GM21717 (cell line): ENCODE measurements around the gene MGAT5B.
"Not testable (repeated sequence)": the region's sequence is repeated elsewhere in the genome, so short reads cannot be mapped to it uniquely, and the experiment has no call there.

ENCODE experiments used
- ATAC-seq: cut with Tn5 transposase; IDR thresholded peaks from one replicate; pipeline ENCODE4 v1.9.1; 2021; ENCODE audit warnings: mild to moderate bottlenecking, moderate library complexity; ENCODE audit not compliant: unreplicated experiment

The MGAT5B gene, protein sequence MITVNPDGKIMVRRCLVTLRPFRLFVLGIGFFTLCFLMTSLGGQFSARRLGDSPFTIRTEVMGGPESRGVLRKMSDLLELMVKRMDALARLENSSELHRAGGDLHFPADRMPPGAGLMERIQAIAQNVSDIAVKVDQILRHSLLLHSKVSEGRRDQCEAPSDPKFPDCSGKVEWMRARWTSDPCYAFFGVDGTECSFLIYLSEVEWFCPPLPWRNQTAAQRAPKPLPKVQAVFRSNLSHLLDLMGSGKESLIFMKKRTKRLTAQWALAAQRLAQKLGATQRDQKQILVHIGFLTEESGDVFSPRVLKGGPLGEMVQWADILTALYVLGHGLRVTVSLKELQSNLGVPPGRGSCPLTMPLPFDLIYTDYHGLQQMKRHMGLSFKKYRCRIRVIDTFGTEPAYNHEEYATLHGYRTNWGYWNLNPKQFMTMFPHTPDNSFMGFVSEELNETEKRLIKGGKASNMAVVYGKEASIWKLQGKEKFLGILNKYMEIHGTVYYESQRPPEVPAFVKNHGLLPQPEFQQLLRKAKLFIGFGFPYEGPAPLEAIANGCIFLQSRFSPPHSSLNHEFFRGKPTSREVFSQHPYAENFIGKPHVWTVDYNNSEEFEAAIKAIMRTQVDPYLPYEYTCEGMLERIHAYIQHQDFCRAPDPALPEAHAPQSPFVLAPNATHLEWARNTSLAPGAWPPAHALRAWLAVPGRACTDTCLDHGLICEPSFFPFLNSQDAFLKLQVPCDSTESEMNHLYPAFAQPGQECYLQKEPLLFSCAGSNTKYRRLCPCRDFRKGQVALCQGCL

DNA sequence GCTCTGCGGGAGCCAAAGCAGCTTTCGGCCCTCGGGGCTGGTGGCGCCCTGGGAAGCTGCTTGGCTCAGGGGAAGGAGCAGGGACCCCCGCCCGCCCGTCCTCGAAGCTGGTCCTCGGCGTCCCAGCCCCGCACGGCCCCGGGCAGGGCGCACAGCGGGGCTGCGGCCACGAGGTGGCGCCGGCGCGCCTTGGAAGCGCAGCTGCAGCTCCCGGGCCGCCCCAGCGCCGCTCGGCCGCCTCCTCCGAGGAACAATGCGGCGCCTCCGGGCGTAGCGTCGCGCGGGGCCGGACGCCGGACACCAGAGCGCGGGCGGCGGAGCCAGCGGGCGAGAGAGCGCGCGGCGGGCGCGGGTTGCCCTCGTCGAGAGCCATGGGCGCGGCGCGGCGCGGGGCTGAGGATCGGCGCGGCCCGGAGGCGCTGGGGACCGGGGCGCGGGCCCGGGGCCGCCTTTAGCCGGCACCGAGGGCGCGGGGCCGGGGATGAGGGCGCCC lies at the start of gene MGAT5B:
Gene MGAT5B, plus strand, starts transcription at position 229 of the 493 bp plus-strand sequence. CDS start 626 bp downstream, outside the sequence.
- no peak for ATAC-seq

DNA sequence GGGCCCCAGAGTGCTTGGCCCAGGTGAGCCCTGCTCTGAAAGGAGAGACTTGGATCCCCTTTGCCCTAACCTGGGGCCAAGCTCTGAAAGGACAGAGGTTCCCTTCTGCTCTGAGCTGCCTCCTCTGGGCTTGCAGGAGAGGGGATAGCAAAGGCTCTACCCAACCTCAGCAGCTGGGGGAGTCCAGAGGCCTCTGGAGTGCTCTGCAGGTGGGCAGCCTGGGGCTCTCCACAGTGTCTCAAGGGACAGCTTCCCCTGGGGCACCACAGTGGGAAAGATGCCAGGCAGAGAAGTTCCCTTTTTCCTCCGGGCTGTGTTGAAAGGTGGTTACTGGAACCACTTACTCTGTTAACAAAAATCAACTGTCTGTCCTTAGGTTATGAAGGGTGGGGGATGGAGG lies 48.2 kb upstream of the MGAT5B start:
- no peak for ATAC-seq

DNA sequence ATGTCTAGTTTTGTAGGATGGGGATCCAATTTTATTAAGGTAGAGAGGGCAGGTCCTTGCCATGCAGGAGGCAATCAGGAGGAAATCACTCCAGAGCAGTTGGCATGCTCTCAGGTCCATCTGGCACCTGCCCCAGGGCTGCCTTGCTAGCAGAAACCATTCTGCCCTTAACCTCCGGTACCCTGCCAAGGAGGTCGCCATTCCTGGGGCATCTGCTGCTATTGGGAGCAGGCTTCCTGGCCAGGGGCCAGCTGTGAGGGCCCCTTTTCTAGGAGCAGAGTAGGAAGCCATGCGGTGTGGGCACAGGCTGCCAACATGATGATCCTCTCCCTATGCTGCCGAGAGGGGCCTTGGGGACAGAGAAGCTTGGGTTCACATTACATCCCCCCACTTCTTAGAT lies 47.6 kb upstream of the MGAT5B start:
- ATAC-seq, result no peak

DNA sequence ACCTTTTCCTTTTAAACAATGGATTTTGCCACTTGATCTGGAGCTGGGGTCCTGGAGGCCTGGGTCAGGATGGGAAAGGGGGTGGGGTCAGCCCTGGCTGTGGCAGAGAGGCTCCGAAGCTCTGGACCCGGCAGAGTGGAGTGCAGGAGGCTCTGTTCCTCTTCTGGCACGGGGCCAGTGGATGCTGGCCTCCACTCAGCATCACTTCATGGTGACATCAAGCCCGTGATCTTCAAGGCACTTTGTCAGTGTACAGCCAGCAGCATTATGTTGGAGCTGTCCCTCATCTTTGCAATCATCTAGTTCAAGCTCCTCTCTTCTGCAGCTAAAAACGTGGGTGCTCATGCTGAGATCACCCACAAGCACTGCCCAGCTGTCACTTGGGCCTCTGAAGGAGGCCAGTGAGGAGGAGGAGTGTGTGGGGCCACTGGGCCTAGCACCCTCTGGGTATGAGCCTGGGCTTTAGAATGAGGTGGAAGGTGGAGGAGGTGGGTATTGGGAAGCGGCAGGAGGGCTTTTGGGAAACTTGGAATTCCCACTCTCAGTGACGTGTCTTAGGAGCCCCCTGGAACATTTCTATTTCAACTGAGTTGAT lies 45.9 kb upstream of the MGAT5B start:
- no peak for ATAC-seq

DNA sequence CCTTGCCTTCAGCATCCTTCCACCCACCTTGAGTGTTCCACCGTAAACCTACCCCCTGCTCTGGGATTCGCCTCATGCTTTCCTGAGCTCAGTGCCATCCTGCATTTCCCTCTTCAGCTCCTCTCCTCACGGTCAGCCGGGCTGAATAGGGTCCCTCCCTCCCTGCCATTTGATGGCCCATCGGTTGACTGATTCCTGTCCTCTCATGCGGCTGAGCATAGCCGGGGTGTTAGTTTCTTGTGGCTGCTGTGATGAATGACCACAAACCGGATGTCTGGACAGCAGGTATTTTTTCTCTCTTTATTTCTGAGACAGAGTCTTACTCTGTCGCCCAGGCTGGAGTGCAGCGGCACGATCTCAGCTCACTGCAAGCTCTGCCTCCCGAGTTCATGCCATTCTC lies 44.1 kb upstream of the MGAT5B start:
- ATAC-seq, result no peak

DNA sequence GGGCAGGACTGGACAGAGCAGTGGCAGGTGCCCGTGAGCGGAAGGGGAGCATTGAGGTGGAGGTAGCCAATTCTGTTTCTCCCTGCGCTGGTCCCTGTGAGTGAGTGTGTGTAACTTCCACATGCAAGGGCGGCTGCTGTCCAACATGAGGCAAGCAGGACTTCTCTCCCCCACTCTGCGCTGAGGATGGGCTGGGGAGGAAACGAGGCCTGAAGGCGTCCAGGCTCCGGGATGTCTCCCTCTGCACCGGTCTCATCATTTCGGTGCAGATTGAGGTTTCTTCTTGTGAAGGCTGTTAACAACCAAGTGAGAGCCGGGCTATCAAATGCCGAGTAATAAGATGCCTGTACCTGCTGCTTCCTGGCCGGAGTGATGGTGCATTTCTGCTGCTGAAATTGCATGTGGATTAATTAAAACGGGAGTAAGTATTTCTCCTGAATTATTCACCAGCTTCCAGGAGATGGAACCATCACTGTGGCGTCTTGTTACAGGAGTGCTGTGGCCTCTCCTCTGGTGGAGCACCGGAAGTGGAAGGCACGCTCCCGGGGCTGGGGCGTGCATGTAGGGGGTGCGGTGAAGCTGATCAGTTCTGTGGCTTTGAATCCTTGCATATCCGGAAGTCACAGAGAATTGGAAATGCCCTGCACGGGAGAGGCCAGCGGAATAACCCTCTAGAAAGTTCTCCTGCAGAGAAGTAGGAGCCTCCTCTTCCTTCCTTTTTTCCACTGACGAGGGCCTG lies 41.7 kb upstream of the MGAT5B start:
- no peak for ATAC-seq

DNA sequence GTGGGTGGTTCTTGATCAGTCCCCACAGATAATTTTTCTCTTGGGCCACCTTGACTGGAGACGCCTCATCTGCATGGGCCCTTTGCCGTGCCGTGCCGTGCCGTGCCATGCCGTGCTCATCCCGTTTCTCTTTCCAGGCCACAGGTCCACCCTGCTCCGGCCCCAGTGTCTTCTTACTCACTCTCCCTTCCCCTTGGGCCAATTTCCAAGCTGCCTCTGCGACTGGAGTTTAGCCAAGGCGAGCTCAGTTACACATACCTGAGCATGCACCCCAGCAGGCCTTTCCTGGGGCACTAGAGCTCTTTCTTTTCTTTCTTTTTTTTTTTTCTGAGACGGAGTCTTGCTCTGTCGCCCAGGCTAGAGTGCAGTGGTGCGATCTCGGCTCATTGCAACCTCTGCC lies 40.5 kb upstream of the MGAT5B start:
- ATAC-seq, result no peak

DNA sequence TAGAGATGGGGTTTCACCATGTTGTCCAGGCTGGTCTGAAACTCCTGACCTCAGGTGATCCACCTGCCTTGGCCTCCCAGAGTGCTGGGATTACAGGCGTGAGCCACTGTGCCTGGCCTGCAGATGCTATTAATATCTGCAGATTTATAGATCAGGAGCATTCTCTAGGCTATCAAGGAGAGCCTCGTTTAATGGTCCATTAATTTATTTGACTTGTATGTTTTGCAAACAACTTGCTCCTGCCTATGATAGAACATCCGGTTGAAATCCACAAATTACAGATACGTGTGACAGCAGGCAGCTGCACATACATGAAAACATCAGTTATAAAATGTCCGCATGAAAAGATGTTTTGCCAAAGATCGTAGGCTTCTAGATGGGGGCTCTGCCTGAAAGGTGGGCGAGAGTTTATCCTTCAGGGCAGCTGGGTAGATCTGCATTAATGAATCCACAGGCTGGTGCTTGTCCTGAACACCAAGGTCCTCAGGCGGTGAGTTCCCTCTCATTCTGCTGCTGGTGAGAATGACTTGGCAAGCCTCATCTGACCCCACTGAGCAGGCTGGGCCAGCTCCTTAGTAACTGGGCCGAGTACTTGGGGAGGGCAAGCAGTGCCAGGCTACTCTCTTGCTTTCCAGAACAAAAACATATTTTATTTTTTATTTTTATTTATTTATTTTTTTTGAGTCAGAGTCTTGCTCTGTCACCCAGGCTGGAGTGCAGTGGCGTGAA lies 37.1 kb upstream of the MGAT5B start:
- no peak for ATAC-seq

DNA sequence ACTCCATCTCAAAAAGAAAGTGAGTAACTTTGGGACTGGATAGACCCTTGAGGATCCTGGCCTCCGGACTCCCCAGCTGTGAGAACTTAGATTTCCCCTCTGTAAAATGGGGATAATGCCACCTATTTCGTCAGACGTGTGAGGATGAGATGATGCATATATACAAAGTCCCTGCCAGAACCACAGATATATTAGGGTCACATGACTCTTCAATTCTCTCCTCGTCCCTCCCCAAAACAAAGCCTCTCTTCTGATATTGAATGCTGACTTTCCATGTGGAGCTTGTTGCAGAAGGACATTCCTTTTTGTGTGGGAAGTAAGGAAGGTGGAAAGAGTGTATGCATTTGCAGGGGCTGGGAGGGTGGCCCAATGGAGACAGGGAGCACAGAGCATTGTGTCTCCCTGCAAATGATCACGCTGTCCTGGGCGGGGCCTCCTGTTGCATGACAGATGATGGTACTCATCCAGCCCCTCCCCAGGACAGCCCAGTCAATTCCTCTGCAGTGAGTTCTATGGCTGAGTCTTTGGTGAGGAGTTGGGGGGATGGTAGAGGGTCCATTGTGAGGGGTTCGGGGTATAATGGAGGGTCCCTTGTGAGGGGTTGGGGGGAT lies 35.1 kb upstream of the MGAT5B start:
- no peak for ATAC-seq

DNA sequence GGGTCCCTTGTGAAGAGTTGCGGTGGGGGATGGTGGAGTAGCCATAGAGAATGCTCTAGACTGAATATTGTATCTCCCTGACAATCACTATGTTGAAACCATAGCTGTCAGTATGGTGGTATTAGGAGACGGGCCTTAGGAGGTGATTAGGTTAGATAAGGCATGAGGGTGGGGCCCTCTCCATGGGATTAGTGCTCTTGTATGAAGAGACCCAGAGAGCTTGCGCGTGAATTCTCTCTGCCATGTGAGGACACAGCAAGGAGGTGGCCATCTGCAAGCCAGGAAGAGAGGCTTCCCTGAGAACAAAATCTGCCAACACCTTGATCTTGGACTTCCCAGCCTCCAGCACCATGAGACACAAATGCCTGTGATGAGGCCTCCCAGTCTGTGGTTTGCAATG lies 34.5 kb upstream of the MGAT5B start:
- no peak for ATAC-seq

DNA sequence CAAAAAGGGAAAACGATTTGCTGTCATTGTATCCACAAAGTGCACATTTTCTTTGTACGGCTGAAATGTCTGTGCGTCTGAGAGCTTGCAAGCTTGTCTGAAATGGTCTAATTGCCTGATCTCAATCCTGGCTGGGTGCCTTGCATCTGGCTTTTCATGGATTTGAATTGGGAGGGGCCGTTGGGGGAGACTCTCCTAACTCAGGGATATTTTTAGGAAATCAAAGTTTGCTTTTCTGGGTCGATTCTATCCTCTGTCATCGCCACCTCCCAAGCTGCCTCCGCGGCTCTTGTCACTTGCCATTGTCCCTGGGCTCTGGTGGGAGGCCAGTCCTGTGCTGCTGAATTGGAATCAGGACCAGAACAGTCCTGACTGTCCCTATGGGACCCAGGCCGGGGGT lies 33.3 kb upstream of the MGAT5B start:
- ATAC-seq, result no peak

DNA sequence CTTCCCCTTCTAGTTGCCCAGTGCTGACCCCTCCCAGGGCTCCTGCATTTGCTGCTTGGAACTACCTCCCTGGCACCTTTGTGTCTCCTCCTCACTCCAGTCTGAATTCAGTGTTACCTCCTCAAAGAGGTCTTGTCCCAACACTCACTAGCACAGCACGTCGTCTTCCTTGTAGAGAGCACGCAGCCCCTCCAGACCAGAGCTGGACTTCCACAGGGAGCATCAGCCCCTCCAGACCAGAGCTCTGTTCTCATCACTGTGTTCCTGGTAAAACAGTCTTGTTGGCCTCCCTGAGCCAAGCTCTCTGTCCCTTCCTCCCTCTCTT lies 27.8 kb upstream of the MGAT5B start:
- ATAC-seq, result no peak

DNA sequence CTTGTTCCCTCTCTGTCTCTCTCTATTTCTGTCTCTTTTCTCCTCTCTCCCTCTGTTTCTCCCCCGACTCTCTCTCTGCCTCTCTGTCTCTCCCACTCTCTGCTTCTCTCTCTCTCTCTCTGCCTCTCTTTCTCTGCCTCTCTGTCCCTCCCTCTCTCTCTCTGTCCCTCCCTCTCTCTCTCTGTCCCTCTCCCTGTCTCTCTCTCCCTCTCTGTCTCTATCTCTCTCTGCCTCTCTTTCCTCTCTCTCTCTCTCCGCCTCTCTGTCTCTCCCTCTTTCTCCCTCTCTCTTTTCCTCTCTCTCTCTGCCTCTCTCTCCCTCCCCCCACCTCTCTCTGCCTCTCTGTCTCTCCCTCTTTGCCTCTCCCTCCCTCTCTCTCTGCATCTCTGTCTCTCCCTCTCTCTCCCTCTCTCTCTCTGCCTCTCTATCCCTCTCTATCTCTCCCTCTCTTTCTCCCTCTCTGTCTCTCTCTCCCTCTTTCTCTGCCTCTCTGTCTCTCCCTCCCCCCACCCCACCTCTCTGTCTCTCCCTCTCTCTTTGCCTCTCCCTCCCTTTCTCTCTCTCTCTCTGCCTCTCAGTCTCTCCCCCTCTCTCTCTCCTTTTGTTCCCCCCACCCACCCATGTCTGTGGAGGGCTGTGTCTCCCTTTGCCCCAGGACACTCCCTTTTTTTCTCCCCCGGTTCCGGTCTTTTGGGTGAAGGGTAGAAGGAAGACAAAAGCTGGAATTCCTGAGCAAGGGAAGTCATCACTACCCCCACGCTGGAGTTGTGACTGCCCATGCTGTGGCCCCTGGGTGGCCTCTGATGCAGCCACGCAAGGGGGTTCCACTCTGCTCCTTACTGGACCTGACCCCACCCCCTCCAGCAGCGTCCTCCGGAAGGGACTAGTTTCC lies 27.1 kb upstream of the MGAT5B start:
- ATAC-seq, result no peak

DNA sequence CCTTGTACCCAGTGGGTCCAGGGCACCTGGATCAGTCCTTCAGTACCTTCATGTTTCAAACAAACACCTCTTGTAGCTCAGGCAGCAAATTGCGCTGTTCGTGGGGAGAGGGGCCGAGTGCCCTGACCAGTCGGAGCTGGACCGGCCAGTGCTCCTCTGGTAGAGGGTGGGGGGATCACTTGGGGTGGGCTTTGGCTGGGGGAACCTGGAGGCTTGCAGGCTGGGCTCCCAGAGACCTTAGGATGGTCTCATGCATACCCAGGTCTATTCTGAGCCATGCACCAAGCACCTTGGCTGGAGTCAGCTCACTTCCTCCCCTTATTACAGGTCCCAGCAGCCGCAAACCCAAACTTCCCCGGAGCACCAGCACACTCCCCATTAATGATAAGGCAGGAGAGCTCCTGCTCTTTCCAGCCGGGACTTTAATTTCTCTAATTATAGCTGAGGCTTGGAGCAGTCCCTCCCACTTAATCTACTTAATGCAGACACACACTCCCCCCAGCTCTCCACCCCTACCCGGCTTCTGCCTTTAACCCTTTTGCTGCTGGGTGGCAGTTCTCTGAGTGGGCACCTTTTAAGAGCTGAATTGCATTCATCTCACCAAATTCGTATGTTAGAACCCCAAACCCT lies 26.3 kb upstream of the MGAT5B start:
- ATAC-seq, result no peak

DNA sequence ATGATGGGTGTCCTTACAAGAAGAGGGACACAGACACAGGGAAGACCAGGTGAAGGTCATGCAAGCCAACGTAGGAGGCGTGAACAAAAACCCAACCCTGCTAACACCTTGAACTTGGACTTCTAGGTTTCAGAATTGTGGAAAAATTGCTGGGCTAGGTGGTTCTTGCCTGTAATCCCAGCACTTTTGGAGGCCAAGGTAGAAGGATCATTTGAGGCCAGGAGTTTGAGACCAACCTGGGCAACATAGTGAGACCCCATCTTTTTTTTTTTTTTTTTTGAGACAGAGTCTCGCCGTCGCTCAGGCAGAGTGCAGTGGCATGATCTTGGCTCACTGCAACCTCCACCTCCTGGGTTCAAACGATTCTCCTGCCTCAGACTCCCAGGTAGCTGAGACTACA lies 25.1 kb upstream of the MGAT5B start:
- ATAC-seq, result not testable (repeated sequence)

DNA sequence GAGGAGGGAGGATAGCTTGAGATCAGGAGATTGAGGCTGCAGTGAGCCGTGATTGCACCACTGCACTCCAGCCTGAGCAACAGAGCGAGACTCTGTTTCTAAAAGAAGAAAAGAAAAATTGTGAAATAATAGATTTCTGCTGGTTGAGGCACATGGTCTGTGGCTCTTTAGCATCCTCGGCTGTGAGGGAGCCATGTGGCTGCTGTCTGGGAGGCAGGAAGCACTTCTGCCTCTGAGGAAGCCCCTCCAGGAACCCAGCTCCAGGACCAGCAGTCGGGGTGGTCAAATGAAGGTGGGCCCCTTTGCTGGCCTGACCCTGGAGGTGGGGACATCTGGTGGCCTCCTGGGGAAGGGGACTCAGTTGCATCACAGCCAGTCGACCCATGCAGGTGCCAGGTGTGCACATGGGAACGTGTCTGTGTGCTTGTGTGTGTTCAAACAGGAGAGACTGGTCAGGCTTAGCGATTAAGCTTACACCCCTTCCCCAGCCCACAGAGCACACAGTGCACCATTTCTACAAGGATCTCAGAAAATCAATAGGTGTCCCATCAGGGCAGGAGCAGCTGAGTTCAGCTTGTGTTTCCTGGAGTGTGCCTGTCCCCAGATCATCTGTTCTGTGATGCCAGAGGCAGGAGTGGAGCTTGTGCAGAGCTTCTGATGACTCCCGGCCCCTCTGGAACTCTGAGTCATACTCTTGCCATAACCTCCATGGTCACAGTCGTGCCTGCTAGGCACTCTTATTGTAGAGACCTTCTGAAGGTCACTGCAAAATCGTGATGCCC lies 24.3 kb upstream of the MGAT5B start:
- no peak for ATAC-seq

DNA sequence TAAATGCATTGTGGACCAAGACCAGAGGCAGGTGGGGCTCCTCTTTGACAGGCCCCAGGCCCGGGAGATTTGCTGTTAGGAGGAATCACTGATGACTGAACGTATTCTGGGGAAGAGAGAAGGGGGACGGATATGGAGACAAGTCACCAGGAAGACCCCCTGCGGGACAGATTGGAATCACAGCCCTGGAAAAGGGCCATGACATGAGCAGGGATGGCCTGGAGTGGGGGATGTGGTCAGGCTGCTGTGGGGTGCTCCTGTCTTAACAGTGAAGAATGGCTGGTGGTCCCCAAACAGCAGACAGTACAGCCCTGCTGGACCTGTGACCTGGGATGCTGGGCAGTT lies 23.7 kb upstream of the MGAT5B start:
- ATAC-seq, result no peak

DNA sequence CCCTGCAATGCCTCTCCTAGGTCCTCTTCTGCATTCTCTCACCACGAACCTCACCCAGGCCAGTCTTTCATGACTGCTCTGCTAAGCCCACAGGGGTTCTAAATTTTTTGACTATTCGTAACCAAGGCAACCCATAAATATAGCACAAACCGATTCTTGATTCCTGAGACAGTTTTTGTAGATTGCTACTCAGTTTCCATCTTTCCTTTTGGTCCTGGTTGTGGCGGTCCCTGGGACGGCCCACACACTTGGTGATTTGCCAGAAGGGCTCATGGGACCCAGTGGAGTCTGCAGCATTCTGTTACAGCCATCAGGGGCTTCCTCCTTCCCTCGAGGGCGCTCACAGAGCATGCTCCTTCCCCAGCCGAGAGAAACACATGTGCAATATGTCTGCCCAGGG lies 23.4 kb upstream of the MGAT5B start:
- no peak for ATAC-seq
